B cell (primary cell): Measurements from ENCODE around the gene FAM110C.

Experiments
- CTCF ChIP-seq: fragments of 200-600 bp; IDR thresholded peaks from one replicate; pipeline ENCODE4 v1.8.0; 2022; ENCODE audit warnings: antibody characterized with exemption, mild to moderate bottlenecking
- EZH2 ChIP-seq: IDR thresholded peaks from 2 replicates; pipeline ENCODE4 v1.6.1; 2012; ENCODE audit warnings: borderline replicate concordance, low read depth, mild to moderate bottlenecking, moderate library complexity, low read length; ENCODE audit not compliant: insufficient read depth, poor library complexity, severe bottlenecking

DNA sequence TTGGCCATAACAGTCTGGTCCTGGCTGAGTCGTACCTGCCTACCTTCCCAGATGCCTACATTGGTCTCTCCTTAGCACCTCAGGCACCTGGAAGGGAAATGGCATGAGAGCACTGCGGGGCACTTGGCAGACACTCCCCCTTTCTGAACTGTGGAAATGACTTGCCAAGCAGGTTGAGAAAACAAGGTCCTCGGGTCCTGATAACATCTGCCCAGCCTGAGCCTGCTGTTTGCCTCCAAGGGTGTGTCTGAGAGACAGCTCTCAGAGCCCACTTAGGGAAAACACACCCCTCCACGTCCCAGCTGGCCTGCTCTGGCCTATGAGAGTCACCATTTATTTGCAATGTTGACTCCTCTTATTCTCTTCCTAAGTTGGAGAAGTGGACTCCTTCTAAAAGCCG is 10.5 kb downstream of the FAM110C start:
- TF ChIP-seq CTCF (no peak), EZH2 (no peak)
